GM13977 (cell line): ENCODE data around the gene FAM171A2.
A peak's percentile ranks its signal among the peaks of the same experiment; 100 is the strongest.

ENCODE experiments used
- DNase-seq: peaks from one replicate; pipeline ENCODE4 v3.0.0; 2012; ENCODE audit warnings: low spot score
- CTCF ChIP-seq: IDR thresholded peaks from 2 replicates; pipeline ENCODE4 v1.5.1; 2012; ENCODE audit warnings: mild to moderate bottlenecking, control low read depth; ENCODE audit not compliant: insufficient read depth; ENCODE audit errors: extremely low read depth, missing control alignments
- in situ Hi-C: fragments of 300-500 bp; cut with MboI; formaldehyde crosslinking; loops from one replicate; pipeline ENCODE4 v1.12.0; 2022; ENCODE audit warnings: low sequenced_read_pairs, low pct_unique_long_range_greater_than_20kb, mixed read lengths, inconsistent platforms; ENCODE audit not compliant: unreplicated experiment

The FAM171A2 gene

GRCh38 chr17:44308865-44309264, 54.8 kb downstream of the FAM171A2 start:
- in situ Hi-C loops = no loop called here
- no peak for TF ChIP-seq CTCF
- no peak for DNase-seq

GRCh38 chr17:44308320-44308818, 55.3 kb downstream of the FAM171A2 start, which contains the start of gene RUNDC3A:
TSS of gene RUNDC3A (plus strand) at chr17:44308601. CDS start at chr17:44308833, 232 bp downstream.
- TF ChIP-seq CTCF = no peak
- DNase-seq = peak; percentile 93
- in situ Hi-C loops = no loop called here

GRCh38 chr17:44307387-44308186, 56.1 kb downstream of the FAM171A2 start:
- in situ Hi-C loops = no loop called here
- no peak for TF ChIP-seq CTCF
- no peak for DNase-seq

- in situ Hi-C loops = no loop called here
- DNase-seq = no peak
Measured at GRCh38 chr17:44304651-44305050, 59.0 kb downstream of the FAM171A2 start.

More at GRCh38 chr17:44304651-44305050, 59.0 kb downstream of the FAM171A2 start:
- TF ChIP-seq CTCF = no peak
